ENCODE data around the gene FANCC. TPM values are rescaled to one million over a fixed set of nuclear protein-coding genes. Genes with fewer than 3 reads are reported as not detected.

FANCC gene
- total and polyA plus RNA-seq, 2 of the 4 experiments (the other 2 are of a cell fraction) = 4.7 to 6.3 TPM

DNA sequence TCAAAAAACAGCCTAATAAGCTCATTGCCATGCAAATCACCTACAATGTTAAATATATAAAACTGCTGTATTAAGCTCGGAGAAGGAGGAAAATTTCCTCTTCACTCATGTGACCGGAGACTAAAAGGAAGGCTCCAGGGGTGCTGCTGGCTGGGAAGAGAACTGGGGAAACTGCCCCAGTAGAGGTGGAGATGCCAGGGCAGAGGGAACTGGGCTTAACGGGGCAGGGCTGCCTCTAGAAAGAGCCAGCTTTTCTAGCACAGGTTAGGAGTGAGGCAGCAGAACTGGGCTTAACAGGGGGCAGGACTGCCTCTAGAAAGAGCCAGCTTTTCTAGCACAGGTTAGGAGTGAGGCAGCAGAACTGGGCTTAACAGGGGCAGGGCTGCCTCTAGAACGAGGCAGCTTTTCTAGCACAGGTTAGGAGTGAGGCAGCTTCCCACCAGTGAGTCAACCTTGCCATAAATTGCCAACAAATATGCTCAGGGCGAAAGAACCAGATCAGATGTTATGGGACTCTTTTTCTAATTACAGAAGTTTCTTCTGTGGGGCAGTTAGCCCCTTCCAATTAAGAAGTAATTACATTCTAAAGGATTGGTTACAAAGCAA, 115.3 kb downstream of the FANCC start:
- WGBS, 2 experiments (ENCODE audit: extremely low coverage in 2 of 2, insufficient read length in 1 of 2) = no CpG with 5 or more reads among the region's 5 CpGs
- no TSS peak for BruUV-seq (replicated peaks)

More for the DNA sequence above, 115.3 kb downstream of the FANCC start:
- Histone ChIP-seq H3K36me3 (ENCODE audit: control insufficient read depth, insufficient read depth, low read length) (no peaks in the 10 kb centered on the region), H2AK9ac (replicated peaks; ENCODE audit: low read depth, low read length, poor library complexity) (no peak overlapping the region), H3K23ac (ENCODE audit: low read depth, low read length) (no peak overlapping the region), H3K4me2 (ENCODE audit: low read depth, low read length) (no peak overlapping the region), H2BK15ac (ENCODE audit: low read depth, low read length) (no peak overlapping the region), H4K8ac (ENCODE audit: low read depth in 2 of 2, low read length in 2 of 2) (no peak overlapping the region), H2AK5ac (ENCODE audit: low read depth, low read length) (no peak overlapping the region), H3K18ac (ENCODE audit: low read depth, low read length) (no peak overlapping the region), H3K9me3 (ENCODE audit: control insufficient read depth, insufficient read depth, low read length) (no peaks in the 10 kb centered on the region), H3K9ac (ENCODE audit: low read depth, low read length) (no peak overlapping the region), H4K91ac (ENCODE audit: insufficient read depth, low read depth, low read length) (no peak overlapping the region), H3K4ac (ENCODE audit: low read depth, low read length) (no peak overlapping the region), H2BK5ac (ENCODE audit: low read depth, low read length, poor library complexity, severe bottlenecking) (no peak overlapping the region), H2AFZ (replicated peaks; ENCODE audit: low read length, poor library complexity) (no peak overlapping the region), H3K27me3 (ENCODE audit: control insufficient read depth, insufficient read depth, low read length) (no peaks in the 10 kb centered on the region), H3K4me1 (ENCODE audit: control insufficient read depth, insufficient read depth, low read length) (peaks cover 13% of the 10 kb centered on the region), H3K14ac (replicated peaks; ENCODE audit: low read depth, low read length) (no peak overlapping the region), H2BK20ac (ENCODE audit: low read depth, low read length) (no peak overlapping the region), H3K9me1 (ENCODE audit: insufficient read depth, low read length) (no peaks in the 10 kb centered on the region; the same call in 1 of the 2 replicates), H2BK120ac (ENCODE audit: low read depth, low read length) (no peak overlapping the region), H3K79me1 (ENCODE audit: low read depth in 1 of 2, low read length in 2 of 2) (peaks cover 0 to 2% of the 10 kb centered on the region in 2 experiments; a peak in 2 of 4 replicates), H3K4me3 (ENCODE audit: insufficient read depth, low read depth, low read length) (no peak overlapping the region), H4K5ac (ENCODE audit: low read depth, low read length) (no peak overlapping the region), H3K56ac (ENCODE audit: extremely low read depth, insufficient read depth, low read length) (no peak overlapping the region), H4K20me1 (ENCODE audit: insufficient read depth, low read length) (no peaks in the 10 kb centered on the region), H3K27ac (ENCODE audit: insufficient read depth, low read length) (no peak overlapping the region)
- no peak for DNase-seq
- in situ Hi-C loops (cut with MboI; ENCODE audit: low sequenced_read_pairs) (no loop called here), dilution Hi-C loops (cut with HindIII; ENCODE audit: low sequenced_read_pairs, unreplicated experiment) (no loop called here), intact Hi-C loops (cut with micrococcal nuclease) (no loop called here)
- POLR2A ChIA-PET (ENCODE audit: unreplicated experiment) = interaction anchor here (0.6 kb wide), 1 partner anchor 83 kb away, joined by 3 read pairs; no protein-coding TSS in a partner anchor
- TF ChIP-seq RAD21 (IDR thresholded peaks at IDR 0.05; ENCODE audit: low read length) (no peak), POLR2A (IDR thresholded peaks at IDR 0.05; ENCODE audit: low read depth, low read length) (no peak), FOS (IDR thresholded peaks at IDR 0.05; ENCODE audit: low read depth, low read length) (no peak), MAFK (IDR thresholded peaks at IDR 0.05; ENCODE audit: low read depth, low read length) (no peak), BHLHE40 (IDR thresholded peaks at IDR 0.05; ENCODE audit: low read depth, low read length) (no peak)
- TF ChIP-seq, protein P1, sequence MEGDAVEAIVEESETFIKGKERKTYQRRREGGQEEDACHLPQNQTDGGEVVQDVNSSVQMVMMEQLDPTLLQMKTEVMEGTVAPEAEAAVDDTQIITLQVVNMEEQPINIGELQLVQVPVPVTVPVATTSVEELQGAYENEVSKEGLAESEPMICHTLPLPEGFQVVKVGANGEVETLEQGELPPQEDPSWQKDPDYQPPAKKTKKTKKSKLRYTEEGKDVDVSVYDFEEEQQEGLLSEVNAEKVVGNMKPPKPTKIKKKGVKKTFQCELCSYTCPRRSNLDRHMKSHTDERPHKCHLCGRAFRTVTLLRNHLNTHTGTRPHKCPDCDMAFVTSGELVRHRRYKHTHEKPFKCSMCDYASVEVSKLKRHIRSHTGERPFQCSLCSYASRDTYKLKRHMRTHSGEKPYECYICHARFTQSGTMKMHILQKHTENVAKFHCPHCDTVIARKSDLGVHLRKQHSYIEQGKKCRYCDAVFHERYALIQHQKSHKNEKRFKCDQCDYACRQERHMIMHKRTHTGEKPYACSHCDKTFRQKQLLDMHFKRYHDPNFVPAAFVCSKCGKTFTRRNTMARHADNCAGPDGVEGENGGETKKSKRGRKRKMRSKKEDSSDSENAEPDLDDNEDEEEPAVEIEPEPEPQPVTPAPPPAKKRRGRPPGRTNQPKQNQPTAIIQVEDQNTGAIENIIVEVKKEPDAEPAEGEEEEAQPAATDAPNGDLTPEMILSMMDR (conservative IDR thresholded peaks at IDR 0.05; ENCODE audit: low read depth, low read length) = no peak
- TF ChIP-seq, protein P2, sequence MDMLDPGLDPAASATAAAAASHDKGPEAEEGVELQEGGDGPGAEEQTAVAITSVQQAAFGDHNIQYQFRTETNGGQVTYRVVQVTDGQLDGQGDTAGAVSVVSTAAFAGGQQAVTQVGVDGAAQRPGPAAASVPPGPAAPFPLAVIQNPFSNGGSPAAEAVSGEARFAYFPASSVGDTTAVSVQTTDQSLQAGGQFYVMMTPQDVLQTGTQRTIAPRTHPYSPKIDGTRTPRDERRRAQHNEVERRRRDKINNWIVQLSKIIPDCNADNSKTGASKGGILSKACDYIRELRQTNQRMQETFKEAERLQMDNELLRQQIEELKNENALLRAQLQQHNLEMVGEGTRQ (IDR thresholded peaks at IDR 0.05; ENCODE audit: low read depth, low read length) = no peak
- CTCF ChIA-PET = no interaction called here
- ATAC-seq (ENCODE audit: low read depth) = no peak

Data from IMR-90 (cell line).